Cerebellar nuclear complex (tissue), 1 donor: ENCODE results near the gene HIPK2.

ENCODE experiments used
- DNase-seq, 2 experiments: peaks; one replicate each; lab custom pipeline; 2025; lab: John Stamatoyannopoulos, UW

Gene HIPK2

GRCh38 chr7:139777948-139778841, at the start of gene HIPK2:
Gene HIPK2, minus strand, starts transcription at chr7:139777998. Its CDS starts 375 bp downstream, at chr7:139777623.
- no peak for DNase-seq

- no peak for DNase-seq
Observed at GRCh38 chr7:139827042-139827441, 49.2 kb upstream of the HIPK2 start.

DNA sequence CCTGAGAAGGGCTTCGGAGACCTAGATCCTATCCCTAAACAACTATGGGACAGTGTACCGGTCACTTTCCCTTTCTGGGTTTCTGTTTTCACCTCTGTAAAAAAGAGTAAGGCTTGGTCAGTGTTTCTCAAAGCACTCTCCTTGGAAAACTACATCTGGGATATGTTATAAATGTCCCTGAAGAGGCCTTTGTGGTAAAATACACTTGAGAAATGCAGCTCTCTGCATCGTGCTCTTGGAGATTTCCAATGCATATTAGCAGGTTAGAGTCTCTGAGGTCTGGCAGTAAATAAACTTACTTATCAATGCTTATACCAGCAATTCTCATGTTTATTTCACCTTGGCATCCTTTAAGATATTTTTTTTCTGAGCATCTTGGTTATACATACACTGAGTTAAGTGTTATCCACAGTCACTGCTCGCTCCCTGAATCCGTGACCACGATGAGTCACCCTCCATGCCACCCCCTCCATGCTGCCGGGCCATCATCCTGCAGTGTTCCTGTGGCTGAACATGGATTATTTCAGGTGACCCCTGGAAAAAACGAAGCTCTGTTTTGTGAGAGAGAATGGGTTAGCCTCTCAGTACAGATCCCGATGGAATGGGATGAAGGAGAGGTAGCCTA, 48.0 kb upstream of the HIPK2 start:
- no peak for DNase-seq

- DNase-seq: no peak
Observed at GRCh38 chr7:139823959-139824521, 46.2 kb upstream of the HIPK2 start.

GRCh38 chr7:139822855-139823254, 45.1 kb upstream of the HIPK2 start:
- no peak for DNase-seq

GRCh38 chr7:139821349-139822105, 43.7 kb upstream of the HIPK2 start:
- no peak for DNase-seq

- DNase-seq: no peak
Observed at GRCh38 chr7:139820089-139820488, 42.3 kb upstream of the HIPK2 start.

DNA sequence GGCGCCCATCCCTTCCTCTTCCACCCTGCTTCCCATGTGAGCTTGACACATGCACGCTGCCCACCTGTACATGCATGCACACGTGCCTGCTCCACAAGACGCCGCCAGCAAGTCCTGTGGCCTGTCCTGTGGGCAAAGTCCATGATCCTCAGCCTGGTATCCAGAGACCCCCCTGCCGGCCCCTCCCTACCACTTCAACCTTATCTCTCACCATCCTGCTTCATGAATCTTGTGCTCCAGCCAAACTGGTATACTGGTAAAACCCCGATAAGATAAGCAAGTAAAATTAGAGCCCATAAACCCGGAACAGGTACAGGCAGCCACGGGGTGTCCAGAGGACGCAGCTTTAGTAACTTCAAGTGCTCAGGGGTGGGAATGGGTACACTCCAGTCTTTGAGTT, 39.5 kb upstream of the HIPK2 start:
- no peak for DNase-seq

- DNase-seq: no peak
Observed at GRCh38 chr7:139813689-139814088, 35.9 kb upstream of the HIPK2 start.

GRCh38 chr7:139813151-139813550, 35.4 kb upstream of the HIPK2 start:
- DNase-seq: no peak

DNA sequence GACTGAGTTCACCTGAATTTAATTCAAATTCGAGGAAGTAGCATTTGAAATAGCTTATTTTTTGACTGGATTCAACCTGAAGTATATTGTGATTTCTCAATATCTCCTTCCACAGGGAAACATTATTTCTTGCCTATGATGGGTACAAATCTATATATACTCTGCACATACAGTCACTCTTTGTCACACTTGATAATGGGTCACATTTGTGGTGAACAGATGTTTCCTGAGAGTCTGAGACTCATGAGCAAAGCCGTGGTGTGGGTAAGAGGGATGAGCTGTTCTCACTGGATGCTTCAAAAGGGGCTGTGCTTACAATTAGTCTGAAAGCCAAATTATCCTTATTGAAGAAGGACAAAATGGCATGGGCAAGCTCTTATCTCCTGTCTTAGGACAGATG, 33.3 kb upstream of the HIPK2 start:
- no peak for DNase-seq

- DNase-seq: no peak
Observed at GRCh38 chr7:139808846-139809442, 31.1 kb upstream of the HIPK2 start.

DNA sequence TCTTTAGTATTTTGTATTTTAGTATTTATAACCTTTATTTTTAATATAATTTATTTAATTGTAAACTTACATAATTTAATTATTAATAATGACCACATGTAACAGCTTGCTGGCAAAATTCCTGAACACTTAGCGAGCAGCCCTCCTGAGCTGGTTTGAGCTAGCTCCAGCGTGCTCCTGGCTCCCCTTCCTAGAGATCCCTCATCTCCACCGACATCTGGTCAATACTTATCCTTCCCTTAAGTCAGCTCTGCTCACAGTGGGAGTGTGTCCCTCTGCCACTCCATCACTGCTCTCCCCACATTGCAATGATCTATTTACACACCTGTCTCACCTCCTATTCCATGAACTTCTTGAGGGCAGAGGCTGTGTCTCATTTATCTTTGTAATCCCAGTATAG, 30.6 kb upstream of the HIPK2 start:
- no peak for DNase-seq

GRCh38 chr7:139807009-139807408, 29.2 kb upstream of the HIPK2 start:
- DNase-seq: no peak

GRCh38 chr7:139804571-139804970, 26.8 kb upstream of the HIPK2 start:
- DNase-seq: no peak

- DNase-seq: no peak
Observed at GRCh38 chr7:139799586-139799985, 21.8 kb upstream of the HIPK2 start.

GRCh38 chr7:139798892-139799291, 21.1 kb upstream of the HIPK2 start:
- DNase-seq: no peak

- DNase-seq: no peak
Observed at GRCh38 chr7:139798221-139798620, 20.4 kb upstream of the HIPK2 start.

DNA sequence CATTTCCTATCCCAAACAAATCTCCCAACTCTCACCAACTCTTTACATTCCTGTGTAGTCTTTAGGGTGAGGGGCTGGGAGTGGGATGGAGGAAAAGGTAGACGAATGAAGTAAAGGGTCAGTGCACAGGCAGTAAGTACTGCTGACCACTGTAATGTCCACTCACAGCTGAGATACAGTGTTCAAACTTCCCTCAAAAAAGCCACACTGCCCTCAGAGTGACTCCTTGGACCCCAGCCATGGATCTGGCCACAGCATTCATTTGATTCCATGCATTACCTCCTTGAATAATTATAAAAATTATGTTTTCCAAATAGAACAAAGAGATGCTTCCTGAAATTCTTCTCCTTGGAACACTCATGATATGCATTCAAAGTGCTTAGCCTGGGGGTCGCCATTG, 19.8 kb upstream of the HIPK2 start:
- DNase-seq: no peak

GRCh38 chr7:139791316-139791715, 13.5 kb upstream of the HIPK2 start:
- DNase-seq: no peak

DNA sequence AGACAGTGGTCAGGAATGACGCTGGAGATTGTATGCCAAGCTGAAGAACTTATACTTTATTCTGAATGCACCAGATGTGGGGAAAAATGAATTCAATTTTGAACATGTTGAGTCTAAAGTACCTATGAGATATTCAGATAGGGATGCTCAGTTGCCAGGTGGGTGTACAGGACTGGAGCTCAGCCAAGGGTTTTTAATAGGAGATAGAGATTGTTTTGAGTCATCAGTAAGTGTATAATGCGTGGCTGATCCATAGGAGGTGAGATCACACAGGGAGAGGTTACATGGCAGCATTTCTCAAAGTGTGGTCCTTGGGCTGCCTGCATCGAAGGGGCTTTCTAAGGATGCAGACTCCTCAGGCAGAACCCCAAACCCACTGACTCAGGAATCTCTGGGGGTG, 6.8 kb upstream of the HIPK2 start:
- DNase-seq: no peak
